ENCODE measurements around the gene MYDGF. TPM values are rescaled to one million over a fixed set of nuclear protein-coding genes. Genes with fewer than 3 reads are reported as not detected.

MYDGF gene
- total RNA-seq, 1 experiment from 2014 or later: 58.2 TPM

- ATAC-seq: no peak
These were observed 3.6 kb upstream of the MYDGF start for GRCh38 chr19:4673726-4674125.

GRCh38 chr19:4673216-4673615, 3.1 kb upstream of the MYDGF start:
- H3K36me3 Mint-ChIP-seq: peaks cover 6% of the 10 kb centered on the region

More at GRCh38 chr19:4673726-4674125, 3.6 kb upstream of the MYDGF start:
- Mint-ChIP-seq H3K9me3 (no peaks in the 10 kb centered on the region), H3K36me3 (peaks cover 3% of the 10 kb centered on the region; the same call in 1 of the 2 replicates), H3K4me3 (no peak overlapping the region), H3K27me3 (ENCODE audit: low read depth) (no peaks in the 10 kb centered on the region), H3K4me1 (peaks cover 18% of the 10 kb centered on the region), H3K27ac (no peak overlapping the region)
- TF ChIP-seq ZNF121 (CRISPR knock-in tag; IDR thresholded peaks at IDR 0.05) (peak; percentile 72; the same call in 1 of the 2 replicates), KAT7 (CRISPR knock-in tag; IDR thresholded peaks at IDR 0.05; ENCODE audit: borderline replicate concordance) (no peak)
- CTCF ChIA-PET: interaction anchor here (0.5 to 1.7 kb wide), 6 partner anchors 40 to 206 kb away, joined by 3 to 10 read pairs (median 4); partner anchors contain the start of gene HDGFL2
- POLR2A ChIA-PET: no interaction called here
- DNase-seq (ENCODE audit: low spot score): no peak

GRCh38 chr19:4671185-4671851, 1.2 kb upstream of the MYDGF start:
- ChIA-PET CTCF (no interaction called here), POLR2A (no interaction called here)
- H3K27me3 Mint-ChIP-seq (ENCODE audit: low read depth): no peaks in the 10 kb centered on the region
- no peaks in the 10 kb centered on the region for H3K9me3 Mint-ChIP-seq
- no peak for ATAC-seq
- TF ChIP-seq CBFB (CRISPR knock-in tag; IDR thresholded peaks at IDR 0.05; ENCODE audit: low read depth) (no peak), TCF7 (CRISPR knock-in tag; IDR thresholded peaks at IDR 0.05; ENCODE audit: low read depth) (no peak), ATF1 (CRISPR knock-in tag; IDR thresholded peaks at IDR 0.05) (no peak), MAX (CRISPR knock-in tag; IDR thresholded peaks at IDR 0.05) (no peak)
- peak overlapping the region; percentile 87 for H3K27ac Mint-ChIP-seq
- H3K36me3 Mint-ChIP-seq: peaks cover 6% of the 10 kb centered on the region
- H3K4me3 Mint-ChIP-seq: peak overlapping the region; percentile 60
- H3K4me1 Mint-ChIP-seq: peaks cover 7% of the 10 kb centered on the region
- no peak for DNase-seq (ENCODE audit: low spot score)

More at GRCh38 chr19:4673216-4673615, 3.1 kb upstream of the MYDGF start:
- peaks cover 17% of the 10 kb centered on the region for H3K4me1 Mint-ChIP-seq
- no peak overlapping the region for H3K27ac Mint-ChIP-seq
- ATAC-seq (no peak), DNase-seq (ENCODE audit: low spot score) (no peak)
- CTCF ChIA-PET: interaction anchor here (0.7 to 1.7 kb wide), 7 partner anchors 40 to 238 kb away, joined by 3 to 10 read pairs (median 4); partner anchors contain the start of genes FEM1A and HDGFL2
- H3K9me3 Mint-ChIP-seq: no peaks in the 10 kb centered on the region
- H3K27me3 Mint-ChIP-seq (ENCODE audit: low read depth): no peaks in the 10 kb centered on the region
- POLR2A ChIA-PET: interaction anchor here (0.6 kb wide), 1 partner anchor 12 kb away, joined by 3 read pairs; no protein-coding TSS in a partner anchor
- no peak for TF ChIP-seq TEAD1 (CRISPR knock-in tag; IDR thresholded peaks at IDR 0.05)
- H3K4me3 Mint-ChIP-seq: no peak overlapping the region

- DNase-seq (ENCODE audit: low spot score) (no peak), ATAC-seq (no peak)
- Mint-ChIP-seq H3K4me3 (no peak overlapping the region), H3K27ac (no peak overlapping the region), H3K4me1 (peaks cover 7% of the 10 kb centered on the region), H3K36me3 (peaks cover 15% of the 10 kb centered on the region), H3K9me3 (no peaks in the 10 kb centered on the region), H3K27me3 (ENCODE audit: low read depth) (no peaks in the 10 kb centered on the region)
- POLR2A ChIA-PET: no interaction called here
- CTCF ChIA-PET: no interaction called here
- no peak for TF ChIP-seq HMGXB4 (CRISPR knock-in tag; IDR thresholded peaks at IDR 0.05)
- TF ChIP-seq NFATC4 (CRISPR knock-in tag; IDR thresholded peaks at IDR 0.05): no peak
These were observed 5.5 kb downstream of the MYDGF start for GRCh38 chr19:4664642-4665041.

GRCh38 chr19:4662812-4663211, 7.3 kb downstream of the MYDGF start:
- Mint-ChIP-seq H3K4me1 (no peaks in the 10 kb centered on the region), H3K36me3 (peaks cover 26% of the 10 kb centered on the region), H3K4me3 (no peak overlapping the region), H3K27me3 (ENCODE audit: low read depth) (no peaks in the 10 kb centered on the region), H3K27ac (no peak overlapping the region), H3K9me3 (no peaks in the 10 kb centered on the region; the same call in 1 of the 2 replicates)
- DNase-seq (ENCODE audit: low spot score) (no peak), ATAC-seq (no peak)
- TF ChIP-seq ZNF121 (CRISPR knock-in tag; IDR thresholded peaks at IDR 0.05): no peak
- no peak for TF ChIP-seq ZNF416 (CRISPR knock-in tag; IDR thresholded peaks at IDR 0.05)
- TF ChIP-seq PRDM15 (CRISPR knock-in tag; IDR thresholded peaks at IDR 0.05): no peak
- TF ChIP-seq ELF4 (CRISPR knock-in tag; IDR thresholded peaks at IDR 0.05; ENCODE audit: low read depth): no peak
- TF ChIP-seq CREB1 (CRISPR knock-in tag; IDR thresholded peaks at IDR 0.05): no peak
- TF ChIP-seq GRHL2 (CRISPR knock-in tag; IDR thresholded peaks at IDR 0.05; ENCODE audit: insufficient replicate concordance, severe bottlenecking): no peak
- TF ChIP-seq KAT7 (CRISPR knock-in tag; IDR thresholded peaks at IDR 0.05; ENCODE audit: borderline replicate concordance): no peak
- no peak for TF ChIP-seq RORB (CRISPR knock-in tag; IDR thresholded peaks at IDR 0.05)
- ChIA-PET CTCF (interaction anchor here (1.0 to 1.2 kb wide), 2 partner anchors 15 to 139 kb away, joined by 4 read pairs; no protein-coding TSS in a partner anchor), POLR2A (interaction anchor here (0.7 kb wide), 1 partner anchor 10 kb away, joined by 3 read pairs; no protein-coding TSS in a partner anchor)

All from WTC11 (cell line).